Cardiac fibroblast (primary cell): ENCODE data around the gene ZC3H7B.

Experiments used
- DNase-seq, 2 donors: peaks; one replicate each; pipeline versions ENCODE4 v3.0.0 to v3.0.0-alpha.2; 2010; ENCODE audit warnings: low read depth in 2 of 2
- H3K4me3 ChIP-seq, 2 donors: replicated peaks in 1 of 2; 1 replicate in 1 of 2; 2 replicates in 1 of 2; pipeline ENCODE4 v1.5.1; 2011; ENCODE audit warnings: low read depth in 2 of 2, low read length in 2 of 2, mild to moderate bottlenecking in 2 of 2, moderate library complexity in 1 of 2
- CTCF ChIP-seq: IDR thresholded peaks from one replicate; pipeline ENCODE4 v1.5.1; 2011; ENCODE audit warnings: low read depth, mild to moderate bottlenecking, low read length, inconsistent platforms

ZC3H7B gene

GRCh38 chr22:41324821-41325528 is 23.6 kb downstream of the ZC3H7B start:
- no peak overlapping the region for H3K4me3 ChIP-seq
- no peak for TF ChIP-seq CTCF
- DNase-seq = no peak

- no peak overlapping the region for H3K4me3 ChIP-seq
- no peak for TF ChIP-seq CTCF
- no peak for DNase-seq
Measured at GRCh38 chr22:41327124-41327523, 25.8 kb downstream of the ZC3H7B start.

DNA sequence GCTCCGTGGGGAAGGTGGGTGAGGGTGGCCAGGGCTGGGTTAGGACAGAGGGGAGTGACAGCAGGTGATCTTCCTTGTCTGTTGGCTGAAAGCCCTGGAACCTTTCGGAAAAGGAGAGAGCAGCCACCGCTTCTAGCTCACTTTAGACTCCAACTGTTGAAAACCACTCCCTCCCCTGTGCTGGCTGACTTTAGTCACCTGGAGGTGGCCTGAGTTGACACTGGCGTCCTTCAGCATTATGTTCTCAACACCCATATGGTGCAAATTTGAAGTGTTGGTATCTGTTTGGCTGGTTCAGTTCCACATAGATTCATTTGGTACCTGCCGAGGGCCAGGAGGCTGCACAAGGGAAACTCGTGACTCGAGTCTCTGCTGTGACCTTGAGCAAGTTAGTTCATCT is 28.8 kb downstream of the ZC3H7B start:
- no peak for DNase-seq

DNA sequence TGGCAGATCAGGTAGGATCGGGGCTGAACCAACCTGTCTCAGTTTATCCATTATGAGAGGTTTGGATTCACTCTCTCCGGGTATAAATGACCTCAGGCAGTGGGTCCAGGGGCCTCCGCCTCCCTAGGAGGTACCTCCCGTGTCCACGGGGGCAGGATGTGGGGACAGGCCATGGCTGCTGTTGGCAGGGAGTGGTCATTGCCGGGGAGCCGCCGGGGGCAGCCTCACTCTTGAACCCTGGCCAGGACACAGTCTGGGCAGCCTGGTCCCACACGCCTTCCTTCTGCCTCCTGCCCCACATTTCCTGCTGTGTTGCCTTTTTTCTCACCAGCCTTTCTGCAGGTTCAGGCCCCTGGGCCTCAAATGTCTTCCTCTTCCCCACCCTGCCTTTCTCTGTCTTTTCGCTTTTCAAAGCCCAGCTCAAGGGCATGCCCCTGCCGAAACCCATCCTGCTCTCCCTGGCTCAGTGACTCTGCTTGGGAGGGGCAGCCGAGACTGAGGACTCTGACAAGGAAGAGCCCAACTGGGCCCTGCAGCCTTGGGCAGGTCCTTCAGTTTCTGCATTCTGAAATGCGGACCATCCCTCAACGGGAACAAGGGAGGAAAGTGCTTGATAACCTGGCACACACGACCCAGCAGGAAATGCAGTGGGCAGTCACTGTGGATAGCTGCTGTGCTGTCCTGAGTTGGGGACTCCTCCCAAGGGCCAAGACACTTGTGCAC is 31.1 kb downstream of the ZC3H7B start:
- DNase-seq = no peak
- no peak for TF ChIP-seq CTCF
- no peak overlapping the region for H3K4me3 ChIP-seq

More for the DNA sequence above, 28.8 kb downstream of the ZC3H7B start:
- no peak for TF ChIP-seq CTCF
- no peak overlapping the region for H3K4me3 ChIP-seq

DNA sequence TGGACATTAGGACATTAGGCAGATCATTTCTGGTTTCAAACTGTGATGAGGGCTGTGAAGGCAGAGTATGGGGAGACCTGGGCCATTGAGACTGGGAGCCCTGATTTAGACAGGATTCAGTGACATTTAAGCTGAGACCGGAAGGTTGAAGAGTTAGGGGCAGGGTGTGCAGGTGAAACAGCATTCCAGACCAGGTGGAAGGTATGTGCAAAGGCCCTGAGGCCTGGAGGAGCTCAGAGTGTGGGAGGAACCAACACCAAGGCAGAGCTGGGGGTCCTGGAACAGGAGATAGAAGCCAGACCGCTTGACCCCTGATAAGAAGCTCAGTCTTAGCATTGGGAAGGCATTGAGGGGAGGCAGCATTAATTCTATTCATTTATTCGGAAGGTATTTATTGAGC is 32.5 kb downstream of the ZC3H7B start:
- no peak overlapping the region for H3K4me3 ChIP-seq
- DNase-seq = no peak
- TF ChIP-seq CTCF = no peak

- TF ChIP-seq CTCF = no peak
- no peak for DNase-seq
- no peak overlapping the region for H3K4me3 ChIP-seq
Measured at GRCh38 chr22:41334215-41334614, 32.9 kb downstream of the ZC3H7B start.
